Caco-2 (cell line): ENCODE results near the gene ZNF555. TPM values are rescaled to one million over a fixed set of nuclear protein-coding genes. Genes with fewer than 3 reads are reported as not detected.

Source experiments
- BruUV-seq: library from RNA; stranded (reverse); fragments of 400-500 nt; replicated peaks from 2 replicates; lab custom pipeline; 2021; lab: Mats Ljungman, UMichigan
- CTCF ChIA-PET: fragments of 300-600 bp; sonication (Branson Sonifier 250); formaldehyde crosslinking; loops from one replicate; lab custom pipeline; 2022; ENCODE audit warnings: antibody characterized with exemption; lab: Charles Lee
- POLR2A ChIA-PET: fragments of 300-600 bp; sonication (Branson Sonifier 250); formaldehyde crosslinking; loops from one replicate; lab custom pipeline; 2022; ENCODE audit warnings: antibody characterized with exemption; lab: Charles Lee
- DNase-seq, 2 experiments: peaks; one replicate each; pipeline versions ENCODE4 v3.0.0 to v3.0.0-alpha.2; 2020 to 2022
- H3K27me3 ChIP-seq: replicated peaks from 2 replicates; pipeline ENCODE4 v1.6.0; 2011; ENCODE audit warnings: low read length; ENCODE audit not compliant: control insufficient read depth, insufficient read depth
- H3K36me3 ChIP-seq: 2 replicates; pipeline ENCODE4 v1.5.1; 2011; ENCODE audit warnings: low read length; ENCODE audit not compliant: control insufficient read depth, insufficient read depth
- H3K4me1 ChIP-seq: fragments of 250-450 bp; sonication (Bioruptor Pico); 2 replicates; pipeline ENCODE4 v1.5.1; 2020; ENCODE audit warnings: mild to moderate bottlenecking
- H3K4me3 ChIP-seq: 2 replicates; pipeline ENCODE4 v1.5.1; 2011; ENCODE audit warnings: low read depth, mild to moderate bottlenecking, control low read depth, low read length
- H3K9me3 ChIP-seq: fragments of 250-450 bp; sonication (Bioruptor Pico); 2 replicates; pipeline ENCODE4 v1.5.1; 2020; ENCODE audit warnings: mild to moderate bottlenecking, moderate library complexity
- H3K27ac Mint-ChIP-seq: one replicate; pipeline ENCODE4 v1.8.0; 2022; ENCODE audit warnings: mixed read lengths; ENCODE audit not compliant: unreplicated experiment
- H3K27me3 Mint-ChIP-seq: one replicate; pipeline ENCODE4 v1.8.0; 2022; ENCODE audit warnings: mixed read lengths; ENCODE audit not compliant: insufficient read depth, unreplicated experiment
- H3K36me3 Mint-ChIP-seq: one replicate; pipeline ENCODE4 v1.8.0; 2022; ENCODE audit warnings: mild to moderate bottlenecking, mixed read lengths; ENCODE audit not compliant: insufficient read depth, unreplicated experiment
- H3K4me1 Mint-ChIP-seq: one replicate; pipeline ENCODE4 v1.8.0; 2022; ENCODE audit warnings: low read depth, mixed read lengths; ENCODE audit not compliant: unreplicated experiment
- H3K4me3 Mint-ChIP-seq: one replicate; pipeline ENCODE4 v1.8.0; 2022; ENCODE audit warnings: mild to moderate bottlenecking, moderate library complexity, mixed read lengths; ENCODE audit not compliant: unreplicated experiment
- H3K9me3 Mint-ChIP-seq: one replicate; pipeline ENCODE4 v1.8.0; 2022; ENCODE audit warnings: mixed read lengths; ENCODE audit not compliant: unreplicated experiment
- CTCF ChIP-seq, 2 experiments: fragments of 200-600 bp in 1 of 2; IDR thresholded peaks; 1 replicate in 1 of 2; 2 replicates in 1 of 2; pipeline versions ENCODE4 v1.5.1 to v1.8.0; 2011 to 2022; ENCODE audit warnings: antibody characterized with exemption in 1 of 2, control low read depth in 1 of 2, inconsistent platforms in 1 of 2, low read depth in 1 of 2, low read length in 1 of 2, mild to moderate bottlenecking in 1 of 2, moderate library complexity in 1 of 2; ENCODE audit not compliant: insufficient read depth in 1 of 2, severe bottlenecking in 1 of 2, unreplicated experiment in 1 of 2
- intact Hi-C: fragments of 100-400 bp; cut with micrococcal nuclease; formaldehyde crosslinking; loops from one replicate; pipeline ENCODE4 v1.10.0; 2022; ENCODE audit not compliant: unreplicated experiment
- total RNA-seq: library from RNA; stranded (reverse); gene quantifications from 2 replicates; pipeline ENCODE4 v1.2.3, GENCODE V29; 2022

ZNF555 gene
- total RNA-seq, 1 experiment from 2014 or later: 4.7 TPM

- no TSS peak for BruUV-seq
- no peak for TF ChIP-seq CTCF (IDR thresholded peaks at IDR 0.05; ENCODE audit: insufficient read depth in 1 of 2, low read depth in 1 of 2, low read length in 1 of 2, severe bottlenecking in 1 of 2, unreplicated experiment in 1 of 2)
- H3K36me3 Mint-ChIP-seq: peaks cover 55% of the 10 kb centered on the region
- no peak overlapping the region for H3K4me3 ChIP-seq
- no peak for DNase-seq
- intact Hi-C loops: no loop called here
- H3K9me3 Mint-ChIP-seq: no peaks in the 10 kb centered on the region
- no peaks in the 10 kb centered on the region for H3K27me3 ChIP-seq
- H3K4me3 Mint-ChIP-seq: no peak overlapping the region
- CTCF ChIA-PET: no interaction called here
- peaks cover 28% of the 10 kb centered on the region for H3K4me1 ChIP-seq
- no peaks in the 10 kb centered on the region for H3K9me3 ChIP-seq
- H3K4me1 Mint-ChIP-seq: no peaks in the 10 kb centered on the region
- POLR2A ChIA-PET: no interaction called here
- no peaks in the 10 kb centered on the region for H3K27me3 Mint-ChIP-seq
- H3K36me3 ChIP-seq: 0 out of 2 replicates have a peak, but pooled peaks cover 1% of the 10 kb centered on the region
- no peak overlapping the region for H3K27ac Mint-ChIP-seq
Observed at GRCh38 chr19:2812414-2813234, 28.7 kb upstream of the ZNF555 start.

- TF ChIP-seq CTCF (IDR thresholded peaks at IDR 0.05; ENCODE audit: insufficient read depth in 1 of 2, low read depth in 1 of 2, low read length in 1 of 2, severe bottlenecking in 1 of 2, unreplicated experiment in 1 of 2): no peak
- Histone ChIP-seq H3K4me3 (no peak overlapping the region), H3K4me1 (peaks cover 28% of the 10 kb centered on the region), H3K36me3 (0 out of 2 replicates have a peak, but pooled peaks cover 1% of the 10 kb centered on the region), H3K27me3 (no peaks in the 10 kb centered on the region), H3K9me3 (no peaks in the 10 kb centered on the region)
- DNase-seq: peak; percentile 62 to 66
- ChIA-PET POLR2A (interaction anchor here (0.6 kb wide), 1 partner anchor 273 kb away, joined by 5 read pairs; no protein-coding TSS in a partner anchor), CTCF (no interaction called here)
- Mint-ChIP-seq H3K9me3 (no peaks in the 10 kb centered on the region), H3K27ac (peak overlapping the region; percentile 25), H3K4me1 (no peaks in the 10 kb centered on the region), H3K4me3 (no peak overlapping the region), H3K27me3 (no peaks in the 10 kb centered on the region), H3K36me3 (peaks cover 57% of the 10 kb centered on the region)
- intact Hi-C loops: no loop called here
- TSS peak; percentile 14 for BruUV-seq
Observed at GRCh38 chr19:2813235-2814160, 27.8 kb upstream of the ZNF555 start.

GRCh38 chr19:2814426-2814825, 26.8 kb upstream of the ZNF555 start:
- Histone ChIP-seq H3K4me3 (no peak overlapping the region), H3K4me1 (peaks cover 28% of the 10 kb centered on the region), H3K9me3 (no peaks in the 10 kb centered on the region), H3K27me3 (no peaks in the 10 kb centered on the region), H3K36me3 (0 out of 2 replicates have a peak, but pooled peaks cover under 1% of the 10 kb centered on the region)
- DNase-seq: no peak
- Mint-ChIP-seq H3K9me3 (no peaks in the 10 kb centered on the region), H3K36me3 (peaks cover 52% of the 10 kb centered on the region), H3K4me3 (no peak overlapping the region), H3K4me1 (no peaks in the 10 kb centered on the region), H3K27me3 (no peaks in the 10 kb centered on the region), H3K27ac (no peak overlapping the region)
- intact Hi-C loops: no loop called here
- CTCF ChIA-PET: no interaction called here
- no TSS peak for BruUV-seq
- POLR2A ChIA-PET: no interaction called here
- TF ChIP-seq CTCF (IDR thresholded peaks at IDR 0.05; ENCODE audit: insufficient read depth in 1 of 2, low read depth in 1 of 2, low read length in 1 of 2, severe bottlenecking in 1 of 2, unreplicated experiment in 1 of 2): no peak
